Neuron (in vitro differentiated cells): ENCODE results near the gene PLA2G2C.
"Not testable (repeated sequence)": the region's sequence is repeated elsewhere in the genome, so short reads cannot be mapped to it uniquely, and the experiment has no call there.

Source experiments
- H2AFZ ChIP-seq: one replicate; pipeline ENCODE4 v1.6.1; 2013; ENCODE audit warnings: low read depth, mild to moderate bottlenecking, inconsistent platforms, low read length, moderate library complexity
- H3K27me3 ChIP-seq: one replicate; pipeline ENCODE4 v1.6.1; 2013; ENCODE audit warnings: low read length; ENCODE audit not compliant: insufficient read depth
- H3K36me3 ChIP-seq: one replicate; pipeline ENCODE4 v1.6.1; 2013; ENCODE audit warnings: low read length; ENCODE audit not compliant: insufficient read depth
- H3K4me1 ChIP-seq: one replicate; pipeline ENCODE4 v1.6.1; 2013; ENCODE audit warnings: low read length; ENCODE audit not compliant: insufficient read depth
- H3K4me3 ChIP-seq: 2 replicates; pipeline ENCODE4 v1.5.1; 2013; ENCODE audit warnings: mild to moderate bottlenecking, low read length, moderate library complexity
- H3K9me3 ChIP-seq: one replicate; pipeline ENCODE4 v1.6.1; 2013; ENCODE audit warnings: low read length

Gene PLA2G2C

GRCh38 chr1:20139776-20140612 lies 46.3 kb downstream of the PLA2G2C start:
- Histone ChIP-seq H2AFZ (no peak overlapping the region), H3K9me3 (no peaks in the 10 kb centered on the region), H3K4me1 (no peaks in the 10 kb centered on the region), H3K4me3 (no peak overlapping the region), H3K36me3 (no peaks in the 10 kb centered on the region), H3K27me3 (no peaks in the 10 kb centered on the region)

DNA sequence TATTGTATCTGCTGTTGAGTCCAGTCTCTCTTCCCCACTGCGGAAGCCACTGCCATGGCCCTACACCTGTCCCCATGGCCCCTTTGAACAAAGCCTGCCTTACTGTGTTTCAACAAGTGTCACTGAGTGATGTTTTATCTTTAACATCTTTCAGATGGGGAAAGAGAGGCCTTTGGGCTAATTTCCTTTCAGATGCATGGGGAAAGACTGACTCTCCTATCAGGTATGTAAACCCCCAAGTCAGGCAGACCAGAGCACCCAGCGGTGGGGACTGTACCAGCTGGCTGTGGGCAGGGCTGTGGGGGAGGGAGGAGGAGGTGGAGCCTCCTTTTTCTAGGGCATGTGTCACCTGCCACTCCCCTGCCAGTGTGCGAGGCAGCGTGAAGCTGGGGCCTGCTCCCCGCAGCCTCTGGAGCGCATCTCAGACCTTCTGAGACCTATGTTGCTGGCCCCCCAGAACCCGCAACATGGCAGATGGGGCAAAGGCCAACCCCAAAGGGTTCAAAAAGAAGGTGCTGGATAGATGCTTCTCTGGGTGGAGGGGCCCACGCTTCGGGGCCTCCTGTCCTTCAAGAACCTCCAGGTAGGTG lies 47.3 kb downstream of the PLA2G2C start, which contains the start of gene PLA2G2F:
PLA2G2F (plus strand) TSS at position 363 of the 590 bp plus-strand sequence; CDS start at position 468, 105 bp downstream.
- H3K4me1 ChIP-seq: no peaks in the 10 kb centered on the region
- no peaks in the 10 kb centered on the region for H3K36me3 ChIP-seq
- no peak within 1 kb of the TSS for H3K4me3 ChIP-seq
- H3K9me3 ChIP-seq: no peaks in the 10 kb centered on the region
- H2AFZ ChIP-seq: no peak within 1 kb of the TSS
- no peaks in the 10 kb centered on the region for H3K27me3 ChIP-seq

- Histone ChIP-seq H3K27me3 (no peaks in the 10 kb centered on the region), H3K4me3 (no peak overlapping the region), H3K9me3 (no peaks in the 10 kb centered on the region), H3K4me1 (no peaks in the 10 kb centered on the region), H3K36me3 (no peaks in the 10 kb centered on the region), H2AFZ (no peak overlapping the region)
Measured at GRCh38 chr1:20138346-20138745, 48.0 kb downstream of the PLA2G2C start.

- no peaks in the 10 kb centered on the region for H3K36me3 ChIP-seq
Measured at GRCh38 chr1:20137604-20138003, 48.7 kb downstream of the PLA2G2C start.

GRCh38 chr1:20137055-20137454 lies 49.3 kb downstream of the PLA2G2C start:
- Histone ChIP-seq H2AFZ (no peak overlapping the region), H3K4me1 (no peaks in the 10 kb centered on the region), H3K9me3 (no peaks in the 10 kb centered on the region)

More at GRCh38 chr1:20137604-20138003, 48.7 kb downstream of the PLA2G2C start:
- Histone ChIP-seq H3K9me3 (no peaks in the 10 kb centered on the region), H2AFZ (no peak overlapping the region), H3K4me1 (no peaks in the 10 kb centered on the region), H3K27me3 (no peaks in the 10 kb centered on the region), H3K4me3 (no peak overlapping the region)

GRCh38 chr1:20136249-20136648 lies 50.1 kb downstream of the PLA2G2C start:
- Histone ChIP-seq H3K4me3 (no peak overlapping the region), H3K27me3 (no peaks in the 10 kb centered on the region), H3K4me1 (no peaks in the 10 kb centered on the region), H3K9me3 (no peaks in the 10 kb centered on the region), H3K36me3 (no peaks in the 10 kb centered on the region), H2AFZ (no peak overlapping the region)

More at GRCh38 chr1:20137055-20137454, 49.3 kb downstream of the PLA2G2C start:
- no peaks in the 10 kb centered on the region for H3K36me3 ChIP-seq
- H3K4me3 ChIP-seq: no peak overlapping the region
- no peaks in the 10 kb centered on the region for H3K27me3 ChIP-seq

DNA sequence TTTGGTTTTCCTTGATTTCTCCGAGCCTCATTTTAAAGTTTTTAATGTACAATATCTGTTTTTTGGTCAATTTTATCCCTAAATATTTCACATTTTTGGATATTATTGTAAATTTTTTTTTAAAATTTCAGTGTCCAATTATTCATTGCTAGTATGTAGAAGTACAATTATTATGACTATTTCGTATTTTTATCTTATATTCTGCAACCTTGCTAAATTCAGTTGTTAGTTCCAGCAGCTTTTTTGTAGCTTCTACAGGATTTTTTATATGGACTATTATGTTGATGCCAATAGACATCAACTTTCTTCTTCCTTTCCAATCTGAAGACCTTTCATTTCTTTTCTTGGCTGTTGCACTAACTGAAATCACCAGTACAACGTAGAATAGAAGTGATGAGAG lies 51.3 kb downstream of the PLA2G2C start:
- Histone ChIP-seq H2AFZ (no peak overlapping the region), H3K4me3 (no peak overlapping the region), H3K36me3 (no peaks in the 10 kb centered on the region), H3K9me3 (no peaks in the 10 kb centered on the region), H3K27me3 (no peaks in the 10 kb centered on the region), H3K4me1 (no peaks in the 10 kb centered on the region)

DNA sequence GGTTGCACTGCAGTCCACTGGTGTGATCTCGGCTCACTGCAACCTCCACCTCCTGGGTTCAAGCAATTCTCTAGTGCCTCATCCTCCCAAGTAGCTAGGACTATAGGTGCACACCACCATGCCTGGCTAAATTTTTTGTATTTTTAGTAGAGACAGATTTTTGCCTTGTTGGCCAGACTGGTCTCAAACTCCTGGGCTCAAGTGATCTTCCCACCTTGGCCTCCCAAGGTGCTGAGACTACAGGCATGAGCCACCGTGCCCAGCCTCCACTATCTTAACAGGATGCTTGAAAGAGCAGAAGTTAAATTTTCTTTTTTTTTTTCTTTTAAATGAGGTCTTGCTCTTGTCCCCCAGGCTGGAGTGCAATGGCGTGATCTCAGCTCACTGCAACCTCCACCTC lies 55.8 kb downstream of the PLA2G2C start:
- not testable (repeated sequence) for H3K9me3 ChIP-seq, H2AFZ ChIP-seq, H3K4me3 ChIP-seq, H3K27me3 ChIP-seq, H3K4me1 ChIP-seq, H3K36me3 ChIP-seq

- Histone ChIP-seq H2AFZ (no peak overlapping the region), H3K9me3 (peaks cover 2% of the 10 kb centered on the region), H3K4me1 (peaks cover 12% of the 10 kb centered on the region), H3K27me3 (no peaks in the 10 kb centered on the region), H3K36me3 (no peaks in the 10 kb centered on the region), H3K4me3 (no peak overlapping the region)
Measured at GRCh38 chr1:20126806-20127440, 59.4 kb downstream of the PLA2G2C start.

- no peak overlapping the region for H2AFZ ChIP-seq
- H3K9me3 ChIP-seq: peaks cover 2% of the 10 kb centered on the region
- no peaks in the 10 kb centered on the region for H3K36me3 ChIP-seq
- no peaks in the 10 kb centered on the region for H3K27me3 ChIP-seq
- H3K4me1 ChIP-seq: peaks cover 12% of the 10 kb centered on the region
- no peak overlapping the region for H3K4me3 ChIP-seq
Measured at GRCh38 chr1:20126041-20126805, 60.1 kb downstream of the PLA2G2C start.

- Histone ChIP-seq H3K4me1 (peaks cover 12% of the 10 kb centered on the region), H3K36me3 (no peaks in the 10 kb centered on the region), H3K27me3 (no peaks in the 10 kb centered on the region), H2AFZ (no peak overlapping the region), H3K9me3 (peaks cover 2% of the 10 kb centered on the region), H3K4me3 (no peak overlapping the region)
Measured at GRCh38 chr1:20125100-20125499, 61.2 kb downstream of the PLA2G2C start.

DNA sequence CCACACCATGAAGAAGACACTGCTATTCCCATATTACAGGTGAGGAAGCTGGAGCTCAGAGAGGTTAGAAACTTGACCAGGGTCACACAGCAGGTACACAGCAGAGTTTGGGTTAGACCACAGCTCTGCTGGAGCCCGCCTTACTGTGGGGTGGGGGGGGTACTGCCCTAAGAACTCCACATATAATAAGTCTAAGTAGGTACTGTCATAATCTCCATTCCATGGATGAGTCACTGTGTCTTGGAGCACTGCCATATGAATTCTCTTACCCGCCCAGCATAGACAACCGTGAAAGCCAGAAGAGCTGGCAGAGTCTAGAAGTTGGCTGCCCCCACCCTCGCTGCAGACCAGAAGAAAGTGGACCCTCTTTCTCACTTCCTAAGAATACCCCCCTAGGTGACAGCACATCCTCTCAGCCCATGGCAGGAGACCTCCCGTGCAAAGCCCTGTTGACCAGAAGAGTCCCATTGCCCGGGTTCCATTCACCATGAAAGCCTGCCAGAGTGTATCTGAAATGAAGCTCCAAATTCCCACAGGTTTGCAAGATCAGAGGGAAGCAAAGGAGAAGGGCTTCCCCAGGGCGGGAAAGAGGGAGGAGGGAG lies 61.8 kb downstream of the PLA2G2C start:
- Histone ChIP-seq H3K36me3 (no peaks in the 10 kb centered on the region), H3K27me3 (no peaks in the 10 kb centered on the region), H2AFZ (no peak overlapping the region), H3K4me3 (no peak overlapping the region), H3K4me1 (peaks cover 12% of the 10 kb centered on the region), H3K9me3 (peaks cover 2% of the 10 kb centered on the region)
